Keratinocyte (primary cell): Measurements from ENCODE around the gene NRF1. TPM values are rescaled to one million over a fixed set of nuclear protein-coding genes. Genes with fewer than 3 reads are reported as not detected.

Experiments used
- DNase-seq: peaks from one replicate; pipeline ENCODE4 v3.0.0-alpha.2; 2011; ENCODE audit warnings: low read depth, missing footprints, low spot score
- FAIRE-seq: peaks from 2 replicates; lab custom pipeline; 2011; peaks lifted over from hg19 to GRCh38; lab: Jason Lieb, UNC
- H2AFZ ChIP-seq: 2 replicates; pipeline ENCODE4 v1.6.0; 2012; ENCODE audit warnings: low read length, control low read depth, inconsistent platforms; ENCODE audit not compliant: control insufficient read depth
- H3K27ac ChIP-seq: 2 replicates; pipeline ENCODE4 v1.5.1; 2011; ENCODE audit warnings: low read length; ENCODE audit not compliant: control insufficient read depth, insufficient read depth
- H3K27me3 ChIP-seq: 3 replicates; pipeline ENCODE4 v1.6.0; 2011; ENCODE audit warnings: low read length; ENCODE audit not compliant: control insufficient read depth, insufficient read depth; ENCODE audit errors: extremely low read depth
- H3K36me3 ChIP-seq, 2 experiments: 2 replicates in 1 of 2; 3 replicates in 1 of 2; pipeline ENCODE4 v1.5.1; 2011; ENCODE audit warnings: low read length in 2 of 2, mild to moderate bottlenecking in 1 of 2; ENCODE audit not compliant: control insufficient read depth in 2 of 2, insufficient read depth in 2 of 2; ENCODE audit errors: extremely low read depth in 1 of 2
- H3K4me1 ChIP-seq: 3 replicates; pipeline ENCODE4 v1.5.1; 2011; ENCODE audit warnings: low read length; ENCODE audit not compliant: control insufficient read depth, insufficient read depth; ENCODE audit errors: extremely low read depth
- H3K4me2 ChIP-seq: 3 replicates; pipeline ENCODE4 v1.6.0; 2011; ENCODE audit warnings: low read depth, low read length; ENCODE audit not compliant: control insufficient read depth, insufficient read depth; ENCODE audit errors: extremely low read depth
- H3K4me3 ChIP-seq, 3 experiments: fragments of 200-600 bp in 1 of 3; sonication (generic) in 1 of 3; 2 replicates in 2 of 3; 3 replicates in 1 of 3; pipeline ENCODE4 v1.5.1; 2011 to 2016; ENCODE audit warnings: low read length in 3 of 3, mild to moderate bottlenecking in 3 of 3, control low read depth in 2 of 3, inconsistent platforms in 1 of 3, low read depth in 1 of 3, mixed read lengths in 1 of 3, mixed run types in 1 of 3, moderate library complexity in 1 of 3; ENCODE audit not compliant: control insufficient read depth in 2 of 3, insufficient read depth in 2 of 3; ENCODE audit errors: extremely low read depth in 1 of 3
- H3K79me2 ChIP-seq: 2 replicates; pipeline ENCODE4 v1.6.0; 2012; ENCODE audit warnings: low read length; ENCODE audit not compliant: control insufficient read depth, insufficient read depth
- H3K9ac ChIP-seq: 3 replicates; pipeline ENCODE4 v1.6.0; 2011; ENCODE audit warnings: low read length; ENCODE audit not compliant: control insufficient read depth, insufficient read depth; ENCODE audit errors: extremely low read depth
- H3K9me1 ChIP-seq: 3 replicates; pipeline ENCODE4 v1.6.0; 2011; ENCODE audit warnings: low read length; ENCODE audit not compliant: control insufficient read depth, insufficient read depth; ENCODE audit errors: extremely low read depth
- H3K9me3 ChIP-seq: 2 replicates; pipeline ENCODE4 v1.5.1; 2012; ENCODE audit warnings: low read depth, low read length; ENCODE audit not compliant: control insufficient read depth
- H4K20me1 ChIP-seq: 3 replicates; pipeline ENCODE4 v1.6.0; 2011; ENCODE audit warnings: low read length; ENCODE audit not compliant: control insufficient read depth, insufficient read depth; ENCODE audit errors: extremely low read depth
- EZH2 ChIP-seq: IDR thresholded peaks from one replicate; pipeline ENCODE4 v1.6.1; 2012; ENCODE audit warnings: inconsistent platforms, mild to moderate bottlenecking, low read length, moderate library complexity
- dilution Hi-C: fragments of 300-500 bp; cut with MboI; formaldehyde crosslinking; loops from one replicate; pipeline ENCODE4 v1.7.0; 2020; ENCODE audit warnings: low sequenced_read_pairs; ENCODE audit not compliant: extremely low pct_ligation_motif_present
- polyA plus RNA-seq, 5 experiments: library from polyadenylated mRNA; depleted of rRNA in 3 of 5; stranded (reverse) in 3 of 5; stranded (forward) in 1 of 5; unstranded in 1 of 5; fragments of >200 nt; gene quantifications; 1 replicate in 1 of 5; 2 replicates in 3 of 5; 3 replicates in 1 of 5; pipeline versions ENCODE4 v1.2.1 to v1.2.3, GENCODE V29; 2011 to 2012; ENCODE audit warnings: missing spikeins in 2 of 5, low read depth in 1 of 5, low replicate concordance in 1 of 5
- TF ChIP-seq, protein P1 (sequence below), 3 experiments: IDR thresholded peaks in 1 of 3; conservative IDR thresholded peaks in 1 of 3; optimal IDR thresholded peaks in 1 of 3; 2 replicates in 2 of 3; 3 replicates in 1 of 3; pipeline versions ENCODE3 to v1.5.1; 2011; ENCODE audit warnings: low read length in 3 of 3, mild to moderate bottlenecking in 3 of 3, moderate library complexity in 2 of 3, control low read depth in 1 of 3, inconsistent platforms in 1 of 3; ENCODE audit not compliant: insufficient read depth in 2 of 3; ENCODE audit errors: extremely low read depth in 1 of 3

Gene NRF1
- polyA plus RNA-seq, 1 donor (not counting 4 experiments of a cell fraction or from before 2014, with no cell fraction given) = 12.6 TPM

DNA sequence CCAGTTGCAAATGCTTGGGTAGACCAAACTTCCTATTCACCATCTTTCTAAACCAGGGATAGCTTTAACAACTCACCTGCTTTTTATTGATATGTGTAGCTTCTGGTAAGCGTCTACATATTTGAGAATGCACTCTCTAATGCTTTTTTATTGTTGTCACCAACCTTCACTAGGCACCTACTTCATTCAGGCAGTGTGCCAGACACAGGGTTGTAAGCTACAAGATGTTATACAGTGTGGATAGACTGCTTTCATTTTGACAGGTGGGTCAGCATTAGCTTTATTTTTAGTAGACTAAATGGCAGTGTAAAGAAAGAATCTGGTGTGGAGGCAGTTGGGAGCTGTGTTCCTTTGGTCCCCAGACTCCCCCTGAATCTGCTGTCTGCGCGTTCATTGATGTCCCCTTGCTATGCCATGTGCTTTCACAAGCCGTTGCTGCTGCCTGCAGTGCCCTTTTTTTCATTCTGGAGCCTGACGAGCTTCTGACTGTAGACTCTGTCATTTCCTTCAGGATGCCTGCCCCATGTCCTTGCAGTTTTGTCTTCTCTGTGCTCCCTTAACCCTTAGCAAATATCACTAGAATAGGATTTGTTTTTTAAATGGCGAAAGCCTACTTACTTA, 32.1 kb downstream of the NRF1 start:
- H3K4me1 ChIP-seq = peaks cover 2% of the 10 kb centered on the region
- dilution Hi-C loops = no loop called here
- no peaks in the 10 kb centered on the region for H4K20me1 ChIP-seq
- no peaks in the 10 kb centered on the region for H3K9me1 ChIP-seq
- H3K36me3 ChIP-seq = no peaks in the 10 kb centered on the region
- TF ChIP-seq EZH2 = no peak
- TF ChIP-seq, protein P1, sequence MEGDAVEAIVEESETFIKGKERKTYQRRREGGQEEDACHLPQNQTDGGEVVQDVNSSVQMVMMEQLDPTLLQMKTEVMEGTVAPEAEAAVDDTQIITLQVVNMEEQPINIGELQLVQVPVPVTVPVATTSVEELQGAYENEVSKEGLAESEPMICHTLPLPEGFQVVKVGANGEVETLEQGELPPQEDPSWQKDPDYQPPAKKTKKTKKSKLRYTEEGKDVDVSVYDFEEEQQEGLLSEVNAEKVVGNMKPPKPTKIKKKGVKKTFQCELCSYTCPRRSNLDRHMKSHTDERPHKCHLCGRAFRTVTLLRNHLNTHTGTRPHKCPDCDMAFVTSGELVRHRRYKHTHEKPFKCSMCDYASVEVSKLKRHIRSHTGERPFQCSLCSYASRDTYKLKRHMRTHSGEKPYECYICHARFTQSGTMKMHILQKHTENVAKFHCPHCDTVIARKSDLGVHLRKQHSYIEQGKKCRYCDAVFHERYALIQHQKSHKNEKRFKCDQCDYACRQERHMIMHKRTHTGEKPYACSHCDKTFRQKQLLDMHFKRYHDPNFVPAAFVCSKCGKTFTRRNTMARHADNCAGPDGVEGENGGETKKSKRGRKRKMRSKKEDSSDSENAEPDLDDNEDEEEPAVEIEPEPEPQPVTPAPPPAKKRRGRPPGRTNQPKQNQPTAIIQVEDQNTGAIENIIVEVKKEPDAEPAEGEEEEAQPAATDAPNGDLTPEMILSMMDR (optimal IDR thresholded peaks at IDR 0.05 in 1 of 3, IDR thresholded peaks at IDR 0.05 in 1 of 3, conservative IDR thresholded peaks at IDR 0.05 in 1 of 3; ENCODE audit: extremely low read depth in 1 of 3, insufficient read depth in 2 of 3, low read length in 3 of 3) = no peak
- no peak overlapping the region for H2AFZ ChIP-seq
- H3K27ac ChIP-seq = no peak overlapping the region
- H3K4me2 ChIP-seq = no peak overlapping the region
- H3K4me3 ChIP-seq = no peak overlapping the region
- peaks cover 2% of the 10 kb centered on the region for H3K79me2 ChIP-seq
- H3K27me3 ChIP-seq = no peaks in the 10 kb centered on the region
- DNase-seq (no peak), FAIRE-seq (no peak)
- H3K9me3 ChIP-seq = no peaks in the 10 kb centered on the region
- H3K9ac ChIP-seq = no peak overlapping the region

- Histone ChIP-seq H3K9me1 (no peaks in the 10 kb centered on the region), H3K27me3 (no peaks in the 10 kb centered on the region), H3K9ac (no peak overlapping the region), H3K9me3 (no peaks in the 10 kb centered on the region), H2AFZ (no peak overlapping the region), H3K79me2 (no peaks in the 10 kb centered on the region), H3K4me1 (peaks cover 6% of the 10 kb centered on the region), H3K4me2 (no peak overlapping the region), H3K4me3 (no peak overlapping the region), H3K27ac (no peak overlapping the region), H3K36me3 (no peaks in the 10 kb centered on the region), H4K20me1 (no peaks in the 10 kb centered on the region)
- FAIRE-seq = no peak
- TF ChIP-seq, protein P1 (optimal IDR thresholded peaks at IDR 0.05 in 1 of 3, IDR thresholded peaks at IDR 0.05 in 1 of 3, conservative IDR thresholded peaks at IDR 0.05 in 1 of 3; ENCODE audit: extremely low read depth in 1 of 3, insufficient read depth in 2 of 3, low read length in 3 of 3) = peak in 2 of 3 experiments; percentile 22 to 29
- no peak for TF ChIP-seq EZH2
- no peak for DNase-seq
- dilution Hi-C loops = no loop called here
These were observed 33.2 kb downstream of the NRF1 start for GRCh38 chr7:129644634-129645230.
